Amygdala (tissue), 56 donors: Measurements from ENCODE around the gene UNC5C.

Source experiments
- DNase-seq, 56 donors: peaks; one replicate each; lab custom pipeline; 2025; lab: John Stamatoyannopoulos, UW

The UNC5C gene

GRCh38 chr4:95470622-95471021 is 78.2 kb downstream of the UNC5C start:
- no peak for DNase-seq

DNA sequence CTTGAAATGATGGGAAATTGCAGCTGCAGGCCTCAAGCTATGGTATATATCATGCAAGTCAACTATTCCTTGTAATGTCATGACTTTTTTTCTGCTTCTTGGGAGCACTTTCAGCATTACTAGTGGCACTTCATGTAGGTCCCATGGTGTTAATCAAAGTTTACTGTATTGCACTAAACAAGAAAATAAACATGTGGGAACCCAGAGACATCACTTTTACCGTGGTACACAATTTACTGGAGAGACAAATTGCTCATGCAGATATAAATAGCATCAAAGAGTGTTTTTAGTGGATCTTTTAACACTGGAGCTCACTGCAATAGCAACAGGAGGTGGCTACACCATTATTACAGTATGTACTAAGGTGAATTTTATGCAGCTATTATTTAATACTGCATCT is 79.2 kb downstream of the UNC5C start:
- DNase-seq: no peak

DNA sequence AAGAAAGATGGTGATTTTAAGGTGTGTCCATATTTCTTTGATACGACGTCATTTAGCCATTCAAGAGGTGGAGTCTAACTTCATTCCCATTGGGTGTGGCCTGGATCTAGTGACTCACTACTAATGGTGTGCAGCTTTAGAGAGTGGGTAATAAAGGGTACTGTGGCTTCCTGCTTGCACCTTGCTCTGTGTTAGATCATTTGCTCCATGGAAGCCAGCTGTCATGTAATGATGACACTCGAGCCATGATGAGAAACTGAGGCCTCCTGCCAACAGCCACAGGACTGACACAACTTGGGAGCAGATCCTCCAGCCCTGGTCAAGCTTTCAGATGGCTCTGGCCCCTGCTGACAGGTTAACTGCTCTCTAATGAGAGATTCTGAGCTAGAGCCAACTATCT is 82.0 kb downstream of the UNC5C start:
- DNase-seq: no peak

DNA sequence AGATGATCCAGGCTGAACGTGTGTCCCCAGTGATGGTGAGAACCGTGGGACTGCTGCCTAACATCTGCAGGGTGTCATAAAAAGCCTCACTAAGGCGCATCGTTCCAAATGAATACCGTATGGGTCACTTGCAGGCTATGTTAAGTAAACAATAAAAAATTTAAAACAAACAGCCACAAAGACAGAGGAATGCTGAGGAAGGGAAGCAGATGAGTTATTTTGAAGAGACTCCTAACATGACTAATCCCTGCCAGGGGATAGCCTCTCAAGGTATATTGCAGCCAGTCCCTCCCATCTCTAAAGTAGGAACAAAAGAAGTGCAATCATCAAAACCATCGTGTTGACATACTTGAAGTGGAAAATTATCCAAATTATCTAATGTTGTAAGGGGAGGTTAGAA is 83.8 kb downstream of the UNC5C start:
- DNase-seq: no peak

GRCh38 chr4:95462921-95463320 is 85.9 kb downstream of the UNC5C start:
- peak in 5 of 56 donors; percentile 5 to 23 (median 15) for DNase-seq

- DNase-seq: no peak
Observed at GRCh38 chr4:95457353-95457752, 91.4 kb downstream of the UNC5C start.

GRCh38 chr4:95450294-95450693 is 98.5 kb downstream of the UNC5C start:
- no peak for DNase-seq

GRCh38 chr4:95446173-95446572 is 102.6 kb downstream of the UNC5C start:
- DNase-seq: no peak

GRCh38 chr4:95445251-95445650 is 103.5 kb downstream of the UNC5C start:
- DNase-seq: no peak

GRCh38 chr4:95444812-95445211 is 104.0 kb downstream of the UNC5C start:
- DNase-seq: no peak

GRCh38 chr4:95439896-95440295 is 108.9 kb downstream of the UNC5C start:
- no peak for DNase-seq

DNA sequence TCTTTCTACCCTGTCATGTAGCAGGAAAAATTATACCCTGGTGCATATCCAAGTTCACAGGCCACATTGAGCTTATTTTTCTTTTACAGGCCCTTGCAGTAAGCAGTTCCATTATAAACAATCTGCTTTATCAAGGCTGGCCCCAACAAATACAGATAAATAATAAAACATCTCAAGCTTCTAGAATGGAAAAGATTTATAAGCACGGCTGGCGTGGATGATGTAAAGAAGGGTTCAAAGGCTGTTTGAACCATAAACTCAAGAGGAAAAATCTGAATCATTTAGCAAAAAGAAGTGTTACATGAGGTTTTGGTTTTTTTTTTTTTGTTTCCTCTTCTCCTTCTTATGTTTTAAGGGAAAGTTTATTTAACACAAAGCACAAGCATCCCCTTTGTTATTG is 109.7 kb downstream of the UNC5C start:
- no peak for DNase-seq

GRCh38 chr4:95432466-95432865 is 116.3 kb downstream of the UNC5C start:
- no peak for DNase-seq

- no peak for DNase-seq
Observed at GRCh38 chr4:95431678-95432077, 117.1 kb downstream of the UNC5C start.

GRCh38 chr4:95429416-95429815 is 119.4 kb downstream of the UNC5C start:
- DNase-seq: no peak

GRCh38 chr4:95428291-95429070 is 120.3 kb downstream of the UNC5C start:
- no peak for DNase-seq

GRCh38 chr4:95426455-95426854 is 122.3 kb downstream of the UNC5C start:
- DNase-seq: no peak

GRCh38 chr4:95422436-95422835 is 126.3 kb downstream of the UNC5C start:
- no peak for DNase-seq

- no peak for DNase-seq
Observed at GRCh38 chr4:95421869-95422268, 126.9 kb downstream of the UNC5C start.

- DNase-seq: no peak
Observed at GRCh38 chr4:95417531-95417930, 131.2 kb downstream of the UNC5C start.

GRCh38 chr4:95415346-95415771 is 133.4 kb downstream of the UNC5C start:
- no peak for DNase-seq

DNA sequence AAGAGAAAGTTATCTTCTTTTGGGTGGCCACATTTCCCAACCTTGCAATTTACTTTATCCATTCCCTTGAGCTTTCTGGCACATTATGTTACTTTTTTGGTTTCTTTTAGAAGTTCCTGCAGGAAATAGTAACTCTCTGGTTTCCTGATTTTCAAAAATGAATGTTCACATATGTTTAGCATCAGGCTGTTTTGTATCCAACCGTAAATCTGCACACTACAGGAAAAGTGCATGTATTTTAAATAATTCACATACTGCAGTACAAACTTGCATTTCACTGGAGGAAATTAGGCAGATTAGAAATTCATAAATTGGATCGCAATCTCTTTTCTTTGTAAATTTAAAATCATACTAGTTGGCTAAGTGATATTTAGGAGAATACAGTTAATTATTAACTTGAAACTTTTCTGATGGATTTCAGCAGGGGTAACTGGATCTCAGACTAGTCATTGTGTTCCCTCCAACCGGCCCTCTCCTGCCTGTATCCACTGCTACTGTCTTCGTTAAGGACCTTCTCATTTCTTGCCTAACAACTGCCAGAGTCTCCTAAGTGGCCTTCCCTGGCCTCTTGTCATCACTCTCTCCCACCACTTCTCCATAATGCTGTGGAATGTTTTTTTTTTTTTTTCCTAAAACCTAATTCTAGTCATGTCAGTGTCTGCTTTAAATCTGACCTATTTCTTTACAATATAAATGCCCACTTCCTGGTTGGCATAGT is 137.2 kb downstream of the UNC5C start:
- DNase-seq: no peak
